ENCODE data around the gene GJD3.

DNA sequence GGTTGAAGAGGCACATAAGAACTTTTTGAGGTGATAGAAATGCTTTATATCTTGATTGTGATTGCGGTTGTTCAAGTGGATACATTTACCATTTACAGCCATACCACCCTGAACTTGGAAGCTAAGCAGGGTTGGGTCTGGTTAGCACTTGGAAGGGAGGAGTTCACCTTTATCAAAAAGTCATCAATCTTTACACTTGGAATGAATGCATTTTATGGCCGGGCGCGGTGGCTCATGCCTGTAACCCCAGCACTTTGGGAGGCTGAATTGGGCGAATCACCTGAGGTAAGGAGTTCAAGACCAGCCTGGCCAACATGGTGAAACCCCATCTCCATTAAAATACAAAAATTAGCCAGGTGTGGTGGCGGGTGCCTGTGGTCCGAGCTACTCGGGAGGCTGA is 9.5 kb upstream of the GJD3 start:
- TF ChIP-seq GATA2 (IDR thresholded peaks at IDR 0.05; ENCODE audit: low read depth, low read length), result no peak
- TF ChIP-seq GATA3 (IDR thresholded peaks at IDR 0.05; ENCODE audit: low read depth, low read length), result no peak
